ENCODE measurements around the gene B3GNT3. TPM values are rescaled to one million over a fixed set of nuclear protein-coding genes. Genes with fewer than 3 reads are reported as not detected.

Gene B3GNT3
- total and polyA plus RNA-seq, 2 of the 8 experiments (the other 6 are each of a cell fraction or from before 2014, with no cell fraction given): 1.5 TPM

DNA sequence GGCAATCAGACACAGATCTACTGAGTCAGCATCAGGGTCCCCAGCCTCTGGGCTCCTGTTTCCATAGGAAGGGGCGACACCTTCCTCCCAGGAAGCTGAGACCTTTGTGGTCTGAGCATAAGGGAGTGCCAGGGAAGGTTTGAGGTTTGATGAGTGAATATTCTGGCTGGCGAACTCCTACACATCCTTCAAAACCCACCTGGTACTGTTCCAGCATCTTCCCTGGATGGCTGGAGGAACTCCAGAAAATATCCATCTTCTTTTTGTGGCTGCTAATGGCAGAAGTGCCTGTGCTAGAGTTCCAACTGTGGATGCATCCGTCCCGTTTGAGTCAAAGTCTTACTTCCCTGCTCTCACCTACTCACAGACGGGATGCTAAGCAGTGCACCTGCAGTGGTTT, 17.2 kb downstream of the B3GNT3 start (continued):
- no peak for TF ChIP-seq RBBP5 (IDR thresholded peaks at IDR 0.05; ENCODE audit: borderline replicate concordance, low read depth, low read length)
- TF ChIP-seq CEBPB (IDR thresholded peaks at IDR 0.05; ENCODE audit: low read depth, low read length): no peak
- no peak for TF ChIP-seq EGR1 (IDR thresholded peaks at IDR 0.05; ENCODE audit: borderline replicate concordance, low read depth, low read length)
- TF ChIP-seq POU5F1 (IDR thresholded peaks at IDR 0.05; ENCODE audit: low read depth, low read length): no peak
- TF ChIP-seq JUND (IDR thresholded peaks at IDR 0.05; ENCODE audit: low read length): no peak
- TF ChIP-seq CTBP2 (IDR thresholded peaks at IDR 0.05; ENCODE audit: borderline replicate concordance, insufficient read depth, insufficient read length, low read length): no peak
